HG03520 (cell line): ENCODE results near the gene SDSL.
A peak's percentile ranks its signal among the peaks of the same experiment; 100 is the strongest.

ENCODE experiments used
- ATAC-seq: cut with Tn5 transposase; IDR thresholded peaks from one replicate; pipeline ENCODE4 v1.9.1; 2021; ENCODE audit warnings: mild to moderate bottlenecking, moderate library complexity; ENCODE audit not compliant: unreplicated experiment

The SDSL gene

DNA sequence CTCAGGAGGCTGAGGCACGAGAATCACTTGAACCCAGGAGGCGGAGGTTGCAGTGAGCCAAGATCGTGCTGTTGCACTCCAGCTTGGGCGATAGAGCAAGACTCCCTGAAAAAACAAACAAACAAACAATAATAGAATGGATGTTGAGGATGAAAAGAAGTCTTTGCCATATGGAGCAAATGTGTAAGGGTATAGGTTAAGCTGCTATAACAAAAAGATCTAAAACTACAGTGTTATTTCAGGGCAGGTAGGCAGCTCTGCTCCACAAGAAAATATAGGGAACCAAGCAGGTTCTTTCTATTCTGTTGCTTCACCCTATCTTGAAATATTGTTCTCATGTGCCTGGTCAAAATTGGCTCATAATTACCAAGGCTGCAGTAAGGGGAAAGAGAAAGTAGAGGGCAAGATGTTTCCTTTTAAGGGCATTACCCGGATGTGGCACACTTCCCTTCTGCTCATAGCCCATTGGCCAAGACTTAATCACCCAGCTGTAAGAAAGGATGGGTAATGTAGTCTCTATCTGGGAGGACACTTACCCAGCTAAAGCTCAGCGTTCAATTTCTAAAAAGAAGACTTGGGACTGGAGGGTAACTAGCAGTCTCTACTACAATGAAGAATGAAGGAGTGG lies 23.5 kb downstream of the SDSL start:
- ATAC-seq = no peak

DNA sequence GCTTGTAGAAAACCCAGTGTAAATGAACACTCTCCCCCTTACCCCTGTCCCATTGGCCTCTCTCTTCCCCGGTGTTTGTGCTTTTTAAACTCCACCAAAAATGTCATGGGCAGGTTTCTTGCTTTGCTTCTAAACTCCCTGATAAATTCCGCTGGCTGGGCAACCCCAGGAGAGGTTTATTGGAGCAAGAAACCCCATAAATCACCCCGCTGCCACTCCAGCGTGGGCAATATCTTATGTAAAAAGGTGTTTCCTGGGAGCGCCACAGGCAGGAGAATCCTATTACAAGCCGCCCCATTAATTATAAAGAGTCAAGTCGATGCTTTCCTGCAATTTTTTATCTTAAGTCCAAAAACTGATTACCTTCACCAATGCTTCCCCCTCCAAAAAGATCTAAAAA lies 26.7 kb downstream of the SDSL start:
- no peak for ATAC-seq

DNA sequence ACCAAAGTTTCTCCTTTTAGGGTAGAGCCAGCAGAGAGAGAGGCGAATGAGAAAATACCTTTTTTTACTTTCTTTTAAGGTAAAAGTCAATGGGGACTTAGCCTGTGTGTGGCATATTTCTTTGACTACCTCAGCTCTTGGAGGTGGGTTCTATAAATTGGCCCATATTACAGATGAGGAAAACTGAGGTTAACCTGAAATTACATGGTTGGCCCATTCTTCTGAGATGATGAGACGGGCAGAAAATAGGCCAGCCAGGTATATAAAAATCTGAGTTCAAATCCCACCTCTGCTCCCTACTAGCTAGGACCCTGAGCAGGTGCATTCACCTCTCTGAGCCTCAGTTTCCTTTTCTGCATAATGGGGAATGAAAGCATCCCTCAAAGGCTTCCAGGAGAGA lies 27.1 kb downstream of the SDSL start:
- ATAC-seq = no peak

DNA sequence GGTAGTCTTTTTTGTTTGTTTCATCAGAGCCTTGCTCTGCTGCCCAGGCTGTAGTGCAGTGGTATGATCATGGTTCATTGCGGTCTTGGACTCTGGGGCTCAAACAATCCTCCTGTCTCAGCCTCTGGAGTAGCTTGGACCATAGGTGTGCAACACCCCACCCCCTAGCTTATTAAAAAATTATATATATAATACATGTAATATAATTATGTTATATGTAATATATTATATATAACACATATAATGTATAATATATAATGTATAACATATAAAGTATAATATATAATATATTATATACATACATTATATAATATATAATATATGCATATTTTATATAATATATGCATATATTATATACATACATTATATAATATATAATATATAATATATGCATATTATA lies 27.7 kb downstream of the SDSL start:
- ATAC-seq = no peak

DNA sequence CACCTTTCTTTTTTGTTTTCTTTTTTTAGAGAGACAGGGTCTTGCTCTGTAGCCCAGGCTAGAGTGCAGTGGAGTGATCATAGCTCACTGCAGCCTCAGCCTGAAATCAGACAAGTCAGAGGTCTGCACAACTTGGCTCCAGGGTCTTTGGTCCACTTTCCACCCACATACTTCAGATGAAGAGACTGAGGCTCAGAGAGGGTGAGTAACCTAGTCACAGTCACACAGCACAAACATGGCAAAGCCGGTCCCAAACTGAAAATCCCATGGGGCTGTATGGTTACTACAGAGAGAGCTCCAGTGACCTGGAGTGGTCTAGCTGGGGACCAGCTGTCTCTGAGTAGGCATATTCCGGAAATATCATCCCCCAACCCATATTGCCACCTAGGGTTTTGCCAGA lies 30.3 kb downstream of the SDSL start:
- ATAC-seq = no peak

DNA sequence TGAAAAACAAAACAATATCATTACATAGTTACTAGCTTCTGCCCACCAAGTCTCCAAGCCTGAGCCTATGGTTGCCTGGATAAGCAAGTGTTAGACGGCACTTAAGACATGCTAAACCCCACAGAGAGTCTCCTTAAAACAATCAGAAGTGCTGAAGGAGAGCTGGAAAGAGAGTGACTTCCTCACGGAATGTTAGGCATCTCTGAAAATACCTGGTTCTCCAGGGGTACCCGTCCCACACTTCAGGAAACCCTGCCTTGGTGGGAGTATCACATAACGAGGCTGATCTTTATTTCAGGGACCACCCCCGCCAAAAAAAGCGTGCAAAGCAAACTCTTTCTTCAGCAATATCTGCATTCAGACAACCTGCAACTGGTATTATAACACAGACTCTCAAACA lies 31.1 kb downstream of the SDSL start:
- no peak for ATAC-seq

DNA sequence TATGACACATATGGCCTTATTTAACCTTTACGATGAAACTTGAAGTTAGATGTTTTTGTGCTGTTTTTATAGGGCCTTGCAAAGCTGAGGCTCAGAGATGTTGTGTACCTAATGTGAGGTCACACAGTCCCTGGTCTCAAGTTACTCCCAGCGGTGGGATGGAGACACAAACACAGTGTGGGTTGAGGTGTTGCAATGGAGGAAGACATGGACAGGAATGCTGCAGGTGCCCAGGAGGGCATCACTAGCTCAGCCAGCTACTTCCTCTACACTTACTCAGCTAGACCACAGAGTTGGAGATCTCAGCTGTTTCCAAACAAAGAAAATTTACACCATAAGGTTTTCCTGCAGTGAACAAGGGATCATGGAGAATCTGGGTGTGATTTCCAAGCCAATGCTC lies 34.0 kb downstream of the SDSL start:
- ATAC-seq = no peak

DNA sequence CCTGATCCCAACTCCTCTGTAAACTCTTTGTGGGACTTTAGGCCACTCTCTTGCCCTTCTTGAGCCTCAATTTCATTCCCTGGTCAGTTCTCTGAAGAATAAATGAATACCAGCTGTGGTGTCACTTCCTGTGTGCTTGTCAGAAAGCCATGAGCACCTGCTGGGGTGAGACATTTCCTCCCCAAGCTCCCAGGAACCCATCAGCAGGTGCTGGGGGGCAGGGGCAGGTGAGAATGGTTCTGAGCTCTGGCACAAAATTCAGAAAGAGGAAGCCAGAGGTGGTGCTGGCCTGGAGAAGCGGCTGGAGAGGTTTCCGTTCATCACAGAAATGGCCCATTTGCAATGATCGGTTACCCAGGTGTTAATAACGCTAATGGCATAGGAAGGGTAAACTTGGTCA lies 34.6 kb downstream of the SDSL start:
- no peak for ATAC-seq

DNA sequence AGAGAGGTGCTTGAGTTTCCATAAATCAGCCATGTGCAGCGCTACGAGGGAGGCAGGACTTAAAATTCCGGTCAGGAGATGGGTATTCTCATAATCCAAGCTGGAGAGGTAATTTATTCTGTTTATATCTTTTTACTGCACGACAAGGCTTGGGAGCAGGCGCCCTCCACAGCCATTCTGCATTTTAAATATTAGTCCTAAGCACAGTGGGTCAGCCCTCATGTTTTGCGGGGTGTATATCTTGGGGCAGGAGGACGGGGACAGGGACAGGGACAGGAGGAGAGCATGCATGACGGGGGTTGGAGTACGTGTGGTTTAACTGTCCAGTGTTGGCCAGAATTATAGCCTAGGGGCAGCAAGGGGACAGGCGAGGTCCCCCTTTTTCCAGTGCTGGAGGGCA lies 35.0 kb downstream of the SDSL start:
- no peak for ATAC-seq

DNA sequence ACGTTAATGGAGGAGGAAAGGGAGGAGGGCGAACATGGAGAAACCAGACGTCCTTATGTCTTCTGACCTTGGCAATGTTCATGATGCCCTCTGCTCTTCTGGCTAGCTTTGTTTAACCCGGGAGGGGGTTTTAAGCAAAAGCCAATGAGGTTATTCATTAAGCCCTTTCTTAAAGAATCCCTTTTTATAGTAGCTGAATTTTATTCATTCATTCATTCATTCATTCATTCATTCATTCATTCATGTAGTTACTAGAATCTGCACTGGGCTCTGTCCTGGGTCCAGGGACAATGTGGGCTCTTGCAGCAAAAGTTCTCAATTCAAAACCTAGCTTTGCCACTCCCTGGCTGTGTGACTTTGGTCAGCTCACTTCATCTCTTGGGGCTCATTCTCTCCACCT lies 35.5 kb downstream of the SDSL start:
- no peak for ATAC-seq

DNA sequence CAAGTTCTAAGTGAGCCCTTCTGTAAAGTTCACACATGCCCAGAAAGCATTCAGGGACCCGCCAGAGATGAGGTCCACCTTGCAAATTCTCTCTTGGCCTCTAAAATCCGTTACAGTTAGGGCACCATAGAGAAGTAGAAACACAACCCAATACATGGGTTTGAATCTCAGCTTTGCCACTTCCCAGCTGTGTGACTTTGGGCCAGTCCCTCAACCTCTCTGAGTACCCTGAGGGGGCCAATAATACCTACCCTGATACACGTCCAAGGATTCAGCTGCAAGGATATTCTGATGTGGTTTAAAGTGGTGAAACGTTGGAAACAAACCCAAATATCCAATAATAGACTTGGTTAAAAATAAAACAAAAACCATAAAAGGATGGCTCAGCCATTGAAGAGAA lies 37.8 kb downstream of the SDSL start:
- no peak for ATAC-seq

DNA sequence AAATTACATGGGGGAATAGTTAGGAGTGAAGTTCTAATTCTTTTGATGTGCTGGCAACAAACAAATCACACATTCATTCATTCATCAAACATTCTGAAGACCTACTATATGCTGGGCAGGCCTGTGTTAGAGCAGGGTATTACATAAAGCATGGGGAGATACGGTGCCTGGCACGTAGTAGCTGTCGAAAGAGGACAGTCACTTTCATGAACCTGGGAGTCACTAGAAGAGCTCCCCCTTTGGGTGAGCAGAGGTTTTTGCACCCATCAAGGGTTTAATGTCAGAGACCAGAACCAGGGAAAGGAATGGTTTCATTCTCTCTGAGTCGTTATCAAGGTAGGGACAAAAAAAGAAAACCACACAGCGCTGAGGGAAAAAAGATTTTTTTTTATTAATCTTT lies 39.5 kb downstream of the SDSL start:
- no peak for ATAC-seq

DNA sequence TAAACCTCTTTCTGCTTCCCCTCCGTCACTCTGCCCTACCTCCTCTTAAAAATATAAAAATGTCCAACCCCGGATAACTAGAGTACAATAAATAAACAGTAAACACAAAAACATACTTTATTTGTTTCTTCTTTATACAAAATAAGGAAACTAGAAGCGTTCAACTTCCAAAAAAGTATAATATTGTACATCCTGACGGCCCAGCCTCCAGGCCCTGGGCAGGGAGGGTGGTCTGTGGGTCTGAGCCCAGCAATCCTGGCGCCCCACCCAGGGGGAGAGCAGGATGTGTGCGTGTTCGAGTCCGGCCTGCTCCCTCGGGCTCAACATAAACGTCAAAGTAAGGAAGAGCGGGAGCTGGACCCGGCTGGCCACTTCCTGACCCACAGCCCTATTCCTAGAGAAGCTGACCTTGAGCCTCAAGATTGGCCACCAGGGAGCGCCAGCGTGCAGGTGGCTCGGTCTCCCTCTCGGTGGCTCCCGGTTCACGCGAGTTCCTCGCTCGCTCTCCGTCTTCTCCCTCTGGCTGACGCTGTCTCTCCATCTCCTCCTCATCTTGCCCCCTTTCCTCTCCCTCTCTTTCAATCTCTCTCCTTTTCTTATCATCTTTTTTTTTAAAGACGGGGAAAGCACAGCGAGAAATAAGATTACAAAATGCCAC lies 40.1 kb downstream of the SDSL start:
- ATAC-seq = peak; percentile 48

DNA sequence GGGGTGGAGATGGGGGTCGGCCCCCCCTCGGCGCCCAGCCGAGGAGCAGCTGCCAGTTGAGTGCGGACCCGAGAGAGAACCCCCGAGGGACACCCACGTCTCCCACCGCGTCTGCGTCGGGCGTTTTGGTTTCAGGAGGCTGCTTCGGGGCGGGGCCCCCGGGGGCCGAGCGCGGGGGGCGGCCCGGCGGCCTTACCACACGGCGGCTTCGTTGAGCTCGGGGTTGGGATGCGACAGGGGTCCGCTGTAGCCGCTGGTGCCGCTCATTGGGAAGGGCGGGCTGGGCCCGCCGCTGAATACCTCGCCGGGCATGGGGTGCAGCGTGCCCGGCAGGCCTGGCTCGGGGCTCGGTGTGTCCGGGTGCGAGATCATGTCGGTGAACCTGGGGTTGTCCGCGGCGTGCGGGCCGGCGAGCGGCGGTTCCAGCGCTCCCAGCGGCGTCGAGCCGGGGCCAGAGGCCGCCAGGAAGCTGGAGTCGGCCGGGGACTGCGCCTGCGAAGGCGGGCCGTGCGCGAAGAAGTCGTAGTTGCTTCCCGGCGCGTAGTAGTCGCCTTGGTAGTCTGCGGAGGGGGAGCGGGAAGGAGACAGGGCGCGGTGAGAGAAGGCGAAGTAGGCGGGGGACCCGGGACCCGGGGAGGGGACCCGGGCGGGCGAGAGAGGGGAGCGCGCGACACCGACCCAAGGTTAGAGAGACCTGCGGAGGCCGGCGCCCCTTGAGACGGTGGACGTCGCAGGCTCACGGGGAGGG lies 41.0 kb downstream of the SDSL start:
- ATAC-seq = no peak

DNA sequence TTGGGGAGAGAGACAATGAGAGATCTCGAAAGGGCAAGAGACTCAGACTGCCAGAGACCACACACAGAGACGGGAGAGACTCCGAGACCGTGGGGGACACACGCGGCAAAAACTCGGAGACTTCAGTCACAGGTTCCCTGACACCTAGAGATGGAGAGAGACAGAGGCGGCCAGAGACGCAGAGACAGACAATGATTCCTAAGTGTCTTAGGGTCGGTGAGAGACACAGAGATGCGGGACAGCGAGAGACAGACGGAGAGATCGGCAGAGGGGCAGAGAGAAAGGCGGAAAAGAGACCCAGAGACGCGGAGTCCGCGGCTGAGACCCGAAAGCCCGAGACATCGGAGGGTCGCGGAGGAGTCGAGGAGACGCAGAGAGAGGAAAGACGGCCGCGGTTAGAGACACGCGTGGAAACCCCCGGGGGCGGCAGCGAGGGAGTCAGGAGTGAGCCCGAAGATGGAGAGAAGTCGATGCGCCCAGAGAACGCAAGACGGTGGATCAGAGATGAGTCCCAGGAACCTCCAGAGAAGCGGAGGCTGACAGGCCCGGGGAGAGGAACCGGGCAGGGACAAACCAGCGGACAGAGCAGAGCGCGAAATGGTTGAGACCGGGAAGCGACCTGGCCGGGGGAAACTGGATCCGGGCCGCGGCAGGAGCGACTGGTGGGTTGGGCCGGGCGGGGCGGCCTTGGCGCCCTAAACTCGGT lies 41.7 kb downstream of the SDSL start:
- ATAC-seq = no peak

DNA sequence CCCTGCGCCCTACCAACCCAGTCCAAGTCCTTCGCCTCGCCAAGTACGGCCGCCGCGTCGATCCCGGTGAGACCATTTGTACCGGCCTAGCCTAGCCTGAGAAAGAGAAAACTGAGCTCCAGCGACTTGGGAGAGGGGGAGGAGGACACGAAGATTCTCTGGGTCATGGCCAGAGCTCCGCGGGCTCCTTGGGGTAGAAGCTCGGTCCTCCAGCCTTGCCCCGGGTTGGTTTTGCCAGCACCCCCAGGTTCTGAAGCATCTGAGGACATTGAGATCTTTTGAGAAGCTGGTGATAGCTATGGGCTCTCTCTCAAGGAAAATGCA lies 42.2 kb downstream of the SDSL start:
- ATAC-seq = no peak

DNA sequence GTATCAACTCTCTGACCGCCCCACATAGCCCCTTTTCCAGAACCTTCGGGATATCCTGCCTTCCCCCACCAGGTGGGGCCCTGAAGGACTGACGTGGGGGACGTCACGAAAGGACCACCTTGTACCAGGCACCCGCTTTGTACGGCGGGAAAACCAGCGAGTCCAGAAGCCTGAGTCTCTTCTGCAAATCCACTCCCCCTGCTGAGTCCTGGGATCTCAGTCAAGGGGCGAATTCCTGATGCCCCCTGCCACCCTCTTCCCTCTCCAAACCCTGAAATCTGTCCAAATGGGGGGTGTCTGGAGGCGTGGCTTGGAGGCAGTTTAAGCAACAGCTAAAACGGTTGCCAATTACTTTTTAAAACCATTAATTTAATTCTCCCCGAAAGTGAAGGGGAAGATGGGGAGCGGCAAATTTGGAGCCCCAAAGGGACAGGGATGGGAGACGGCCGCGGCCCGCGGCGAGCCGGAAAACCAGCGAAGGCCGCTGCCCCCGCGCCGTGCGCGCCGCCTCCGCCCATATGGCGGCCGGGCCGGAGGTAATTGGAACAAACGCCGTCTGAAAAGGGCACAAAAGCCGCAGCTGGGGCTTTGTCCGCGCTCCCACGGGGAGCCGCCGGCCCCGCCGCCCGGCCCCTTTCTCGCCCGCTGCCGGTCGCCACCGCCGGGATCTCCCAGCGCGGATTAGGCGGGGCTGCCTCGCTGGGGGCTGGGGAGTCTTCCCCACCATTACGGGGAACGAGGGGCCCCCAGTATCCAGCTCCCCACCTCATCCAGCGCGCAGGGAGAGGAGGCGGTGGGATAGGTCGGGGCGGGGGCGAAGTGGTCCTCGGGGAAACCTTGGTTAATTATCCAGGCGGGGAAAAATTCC lies 42.9 kb downstream of the SDSL start:
- ATAC-seq = no peak

DNA sequence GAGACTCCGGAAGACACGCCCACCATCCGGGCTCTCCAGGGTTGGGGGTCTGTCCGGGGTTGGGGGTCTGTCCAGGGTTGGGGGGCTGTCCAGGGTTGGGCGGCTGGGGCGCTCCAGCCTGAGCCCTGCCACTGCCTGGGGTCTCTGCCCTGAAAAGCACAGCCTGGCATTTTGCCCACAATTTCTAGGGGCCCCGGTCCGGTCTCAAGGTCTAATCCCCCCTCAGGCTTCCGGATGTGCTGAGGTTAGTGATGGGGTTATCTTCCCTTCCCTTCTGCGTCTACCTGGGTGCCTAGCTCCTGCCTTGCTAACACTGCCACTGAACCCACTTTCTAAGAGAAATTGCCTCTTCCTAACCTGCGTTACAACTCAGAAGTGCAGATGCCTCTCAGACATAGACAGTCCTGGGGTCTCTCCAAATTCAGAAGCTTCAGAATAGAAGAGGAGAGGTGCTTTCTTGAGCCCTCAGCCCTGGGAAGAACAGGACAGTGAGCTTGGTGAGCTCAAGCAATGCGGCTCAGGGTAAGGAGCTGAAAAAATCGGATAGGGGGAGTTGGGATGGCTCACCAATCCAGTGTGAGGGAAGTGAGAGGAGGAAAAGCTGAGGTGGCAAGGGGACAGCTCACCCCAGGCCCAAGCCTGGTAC lies 43.8 kb downstream of the SDSL start:
- no peak for ATAC-seq

DNA sequence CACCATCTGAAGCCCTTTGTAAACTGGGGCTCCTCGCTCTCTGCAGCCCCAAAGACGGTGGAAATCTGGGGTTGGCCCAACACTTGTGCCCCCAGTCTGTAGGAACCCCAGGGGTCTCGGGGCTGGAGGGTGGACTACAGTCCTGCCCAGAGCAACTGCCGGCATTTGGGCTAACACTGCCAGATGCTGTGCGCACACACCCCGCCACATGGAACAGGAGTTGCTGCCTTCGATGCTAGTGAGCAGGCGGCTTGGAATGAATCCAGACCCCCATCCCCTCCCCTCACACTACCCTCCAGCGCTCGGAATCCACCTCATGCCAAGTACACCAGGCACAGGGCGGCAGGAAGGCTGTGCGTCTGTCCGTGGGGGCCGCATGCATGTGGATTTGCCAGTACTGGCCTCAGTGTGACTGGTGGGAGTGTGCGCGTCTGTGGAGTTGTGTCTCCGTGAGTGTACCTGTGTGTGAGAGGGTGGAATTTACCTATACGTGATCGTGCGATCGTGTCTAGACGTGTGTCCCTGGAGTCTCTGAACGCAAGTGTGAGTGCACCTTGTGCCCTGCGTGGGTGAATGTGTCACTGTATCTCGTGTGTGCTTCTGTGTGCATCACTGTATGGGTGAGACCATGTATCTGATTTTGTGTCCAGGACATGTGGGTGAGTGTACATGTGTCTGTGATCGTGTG lies 44.4 kb downstream of the SDSL start:
- ATAC-seq = no peak

DNA sequence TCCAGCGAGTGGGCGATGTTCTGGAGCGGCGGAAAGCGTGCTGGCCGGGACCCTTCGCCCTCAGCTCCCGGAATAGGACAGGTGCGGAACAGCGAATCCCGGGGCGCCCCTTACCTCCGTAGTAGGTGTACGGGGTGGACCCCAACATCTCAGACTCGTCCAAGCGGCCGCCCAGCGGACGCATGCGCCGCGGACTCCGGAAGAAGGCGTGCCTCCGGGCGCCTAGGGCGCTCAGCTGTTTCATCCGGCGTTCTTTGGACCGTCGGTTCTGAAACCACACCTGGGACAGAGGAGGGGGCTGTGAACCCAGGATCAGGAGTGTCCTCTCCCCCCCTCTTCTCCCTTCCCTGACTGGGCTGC lies 44.9 kb downstream of the SDSL start:
- no peak for ATAC-seq
